H1 (cell line): ENCODE measurements around the gene HGFAC. TPM values are rescaled to one million over a fixed set of nuclear protein-coding genes. Genes with fewer than 3 reads are reported as not detected.

Source experiments
- CBX5 ChIP-seq: fragments of 300-800, 300-1000 bp; sonication (generic); IDR thresholded peaks from 2 replicates; pipeline ENCODE4 v1.7.1; 2016; ENCODE audit warnings: antibody characterized with exemption, low read length, low read depth
- CEBPB ChIP-seq: IDR thresholded peaks from 2 replicates; pipeline ENCODE4 v1.6.1; 2012; ENCODE audit warnings: low read depth, low read length
- EZH2 ChIP-seq: fragments of 200-600 bp; sonication (generic); IDR thresholded peaks from 2 replicates; pipeline ENCODE4 v1.7.1; 2012; ENCODE audit warnings: low read depth, mild to moderate bottlenecking, moderate library complexity, low read length, inconsistent platforms; ENCODE audit not compliant: severe bottlenecking
- JUND ChIP-seq: IDR thresholded peaks from 2 replicates; pipeline ENCODE4 v1.6.1; 2011; ENCODE audit warnings: mild to moderate bottlenecking, improper control_type of control experiment, low read length
- polyA plus RNA-seq, 7 experiments: library from polyadenylated mRNA; depleted of rRNA in 3 of 7; stranded (reverse) in 5 of 7; unstranded in 2 of 7; fragments of >200 nt in 5 of 7; fragments of 200-250 nt in 2 of 7; gene quantifications; 1 replicate in 5 of 7; 2 replicates in 1 of 7; 4 replicates in 1 of 7; pipeline versions ENCODE4 v1.2.1 to v1.2.3, GENCODE V29; 2011 to 2013; ENCODE audit warnings: missing spikeins in 2 of 7, mixed read lengths in 2 of 7
- total RNA-seq: library from RNA; stranded (reverse); fragmentation: NEBNext Ultra II Directional; extraction: Animal tissue kit (Norgen Biotek cat#: 25700); gene quantifications from 2 replicates; pipeline ENCODE4 v1.2.1, GENCODE V29; 2021
- TF ChIP-seq, protein P1 (sequence below): IDR thresholded peaks from 2 replicates; pipeline ENCODE4 v1.6.1; 2012; ENCODE audit warnings: low read length, inconsistent platforms

HGFAC gene
- total and polyA plus RNA-seq, 2 of the 8 experiments (the other 6 are each of a cell fraction or from before 2014, with no cell fraction given), result 0.14 to 0.15 TPM

DNA sequence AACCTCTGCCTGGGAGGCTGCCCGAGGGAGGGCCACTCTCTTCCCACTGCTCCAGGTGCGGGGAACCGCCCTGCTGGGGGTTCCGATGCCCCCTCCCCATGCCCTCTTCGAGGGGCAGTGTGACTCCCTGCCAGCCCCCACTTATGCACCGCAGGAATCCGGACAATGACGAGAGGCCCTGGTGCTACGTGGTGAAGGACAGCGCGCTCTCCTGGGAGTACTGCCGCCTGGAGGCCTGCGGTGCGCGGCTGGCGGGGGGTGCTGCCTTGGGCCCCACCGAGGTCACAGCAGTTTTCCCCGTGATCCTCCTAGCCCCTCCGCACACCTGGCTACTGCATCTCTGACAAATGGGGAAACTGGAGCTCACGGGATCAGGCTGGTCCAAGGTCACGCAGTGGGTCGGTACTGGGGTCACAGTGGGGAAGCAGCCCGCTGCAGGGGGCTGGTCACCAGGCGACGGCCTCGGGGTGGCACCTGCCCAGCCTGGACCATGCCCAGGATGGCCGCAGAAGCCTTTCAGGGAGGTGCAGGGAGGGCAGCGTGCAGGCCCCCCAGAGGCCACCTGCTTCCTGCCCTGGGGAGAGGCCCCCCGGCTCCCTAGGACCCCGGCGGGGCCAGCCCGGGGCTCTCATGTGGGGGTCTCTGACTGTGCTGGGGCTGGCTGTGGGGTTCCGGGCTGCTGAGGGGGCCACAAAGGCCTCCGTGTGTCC, 3.5 kb downstream of the HGFAC start (continued):
- no peak for TF ChIP-seq EZH2
- TF ChIP-seq, protein P1, sequence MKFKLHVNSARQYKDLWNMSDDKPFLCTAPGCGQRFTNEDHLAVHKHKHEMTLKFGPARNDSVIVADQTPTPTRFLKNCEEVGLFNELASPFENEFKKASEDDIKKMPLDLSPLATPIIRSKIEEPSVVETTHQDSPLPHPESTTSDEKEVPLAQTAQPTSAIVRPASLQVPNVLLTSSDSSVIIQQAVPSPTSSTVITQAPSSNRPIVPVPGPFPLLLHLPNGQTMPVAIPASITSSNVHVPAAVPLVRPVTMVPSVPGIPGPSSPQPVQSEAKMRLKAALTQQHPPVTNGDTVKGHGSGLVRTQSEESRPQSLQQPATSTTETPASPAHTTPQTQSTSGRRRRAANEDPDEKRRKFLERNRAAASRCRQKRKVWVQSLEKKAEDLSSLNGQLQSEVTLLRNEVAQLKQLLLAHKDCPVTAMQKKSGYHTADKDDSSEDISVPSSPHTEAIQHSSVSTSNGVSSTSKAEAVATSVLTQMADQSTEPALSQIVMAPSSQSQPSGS, result no peak
- TF ChIP-seq CBX5, result no peak
- TF ChIP-seq CEBPB, result no peak
- no peak for TF ChIP-seq JUND
